CD14-positive monocyte (primary cell): ENCODE results near the gene APOO. TPM values are rescaled to one million over a fixed set of nuclear protein-coding genes. Genes with fewer than 3 reads are reported as not detected.

ENCODE experiments used
- DNase-seq, 3 donors: peaks; one replicate each; pipeline ENCODE4 v3.0.0-alpha.2; 2011 to 2022
- H2AFZ ChIP-seq: 2 replicates; pipeline ENCODE4 v1.6.0; 2012; ENCODE audit warnings: mild to moderate bottlenecking, low read depth, low read length, inconsistent platforms; ENCODE audit not compliant: insufficient read depth, poor library complexity, severe bottlenecking
- H3K27ac ChIP-seq, 2 donors: 1 replicate in 1 of 2; 2 replicates in 1 of 2; pipeline ENCODE4 v1.5.1; 2012 to 2013; ENCODE audit warnings: low read length in 2 of 2, control low read depth in 1 of 2, inconsistent platforms in 1 of 2, low read depth in 1 of 2, mild to moderate bottlenecking in 1 of 2
- H3K27me3 ChIP-seq, 2 donors: one replicate each; pipeline versions ENCODE4 v1.6.0 to v1.6.1; 2011 to 2013; ENCODE audit warnings: low read length in 2 of 2; ENCODE audit not compliant: control insufficient read depth in 2 of 2, insufficient read depth in 2 of 2
- H3K36me3 ChIP-seq, 2 donors: replicated peaks in 1 of 2; 1 replicate in 1 of 2; 2 replicates in 1 of 2; pipeline versions ENCODE4 v1.5.1 to v1.6.1; 2012 to 2013; ENCODE audit warnings: low read length in 2 of 2, control low read depth in 1 of 2, inconsistent platforms in 1 of 2, mild to moderate bottlenecking in 1 of 2; ENCODE audit not compliant: insufficient read depth in 2 of 2, control insufficient read depth in 1 of 2
- H3K4me1 ChIP-seq, 2 donors: 1 replicate in 1 of 2; 2 replicates in 1 of 2; pipeline versions ENCODE4 v1.5.1 to v1.6.1; 2012 to 2013; ENCODE audit warnings: low read length in 2 of 2, control low read depth in 1 of 2, inconsistent platforms in 1 of 2, mild to moderate bottlenecking in 1 of 2, moderate library complexity in 1 of 2; ENCODE audit not compliant: insufficient read depth in 2 of 2, control insufficient read depth in 1 of 2
- H3K4me2 ChIP-seq: replicated peaks from 2 replicates; pipeline ENCODE3; 2012; ENCODE audit warnings: low read length, moderate library complexity, mild to moderate bottlenecking; ENCODE audit not compliant: poor library complexity, severe bottlenecking; ENCODE audit errors: extremely low read depth
- H3K4me3 ChIP-seq, 3 experiments: fragments of 200-600 bp in 1 of 3; sonication (generic) in 1 of 3; replicated peaks in 1 of 3; 1 replicate in 2 of 3; 2 replicates in 1 of 3; pipeline ENCODE4 v1.5.1; 2011 to 2013; ENCODE audit warnings: low read length in 3 of 3, mild to moderate bottlenecking in 3 of 3, control low read depth in 2 of 3, low read depth in 2 of 3, inconsistent platforms in 1 of 3, moderate library complexity in 1 of 3
- H3K79me2 ChIP-seq: 2 replicates; pipeline ENCODE4 v1.6.0; 2012; ENCODE audit warnings: mild to moderate bottlenecking, control low read depth, inconsistent platforms, low read length, moderate library complexity; ENCODE audit not compliant: insufficient read depth
- H3K9ac ChIP-seq: 2 replicates; pipeline ENCODE4 v1.6.0; 2017; ENCODE audit warnings: low read length, mild to moderate bottlenecking; ENCODE audit not compliant: insufficient read depth, poor library complexity, severe bottlenecking
- H3K9me3 ChIP-seq, 2 donors: replicated peaks in 1 of 2; 1 replicate in 1 of 2; 2 replicates in 1 of 2; pipeline versions ENCODE4 v1.5.1 to v1.6.1; 2012 to 2013; ENCODE audit warnings: low read length in 2 of 2, control low read depth in 1 of 2; ENCODE audit not compliant: control insufficient read depth in 1 of 2, insufficient read depth in 1 of 2
- H4K20me1 ChIP-seq: 2 replicates; pipeline ENCODE4 v1.6.0; 2012; ENCODE audit warnings: mild to moderate bottlenecking, low read length, control low read depth, moderate library complexity; ENCODE audit not compliant: insufficient read depth
- H3K27ac Mint-ChIP-seq, 7 donors: one replicate each; pipeline ENCODE4 v1.8.0; 2020; ENCODE audit warnings: mild to moderate bottlenecking in 7 of 7, mixed read lengths in 7 of 7, moderate library complexity in 6 of 7, inconsistent platforms in 2 of 7
- H3K27me3 Mint-ChIP-seq, 3 donors: one replicate each; pipeline ENCODE4 v1.8.0; 2021 to 2022; ENCODE audit warnings: low read depth in 3 of 3, mild to moderate bottlenecking in 3 of 3, mixed read lengths in 3 of 3, moderate library complexity in 3 of 3, inconsistent platforms in 1 of 3
- H3K36me3 Mint-ChIP-seq, 2 donors: one replicate each; pipeline ENCODE4 v1.8.0; 2020; ENCODE audit warnings: mixed read lengths in 2 of 2, inconsistent platforms in 1 of 2, mild to moderate bottlenecking in 1 of 2
- H3K4me1 Mint-ChIP-seq: one replicate; pipeline ENCODE4 v1.8.0; 2020; ENCODE audit warnings: mild to moderate bottlenecking, mixed read lengths
- H3K4me3 Mint-ChIP-seq, 2 donors: one replicate each; pipeline ENCODE4 v1.8.0; 2020; ENCODE audit warnings: mild to moderate bottlenecking in 2 of 2, mixed read lengths in 2 of 2, moderate library complexity in 1 of 2
- H3K9me3 Mint-ChIP-seq, 7 donors: one replicate each; pipeline ENCODE4 v1.8.0; 2020 to 2022; ENCODE audit warnings: mixed read lengths in 7 of 7, mild to moderate bottlenecking in 6 of 7, moderate library complexity in 6 of 7, inconsistent platforms in 2 of 7
- CTCF ChIP-seq: fragments of 200-600 bp; IDR thresholded peaks from one replicate; pipeline ENCODE4 v1.8.0; 2022; ENCODE audit warnings: antibody characterized with exemption, mild to moderate bottlenecking
- WGBS: methylation state at CpG from one replicate; pipeline ENCODE4 v1.1.5; 2013; ENCODE audit warnings: missing lambda C conversion rate; ENCODE audit not compliant: insufficient coverage; 5-methylcytosine and 5-hydroxymethylcytosine counted together
- intact Hi-C, 2 donors: fragments of 100-400 bp; cut with micrococcal nuclease; formaldehyde crosslinking; loops; one replicate each; pipeline versions ENCODE4 v1.15.0 to v1.15.1; 2023
- polyA plus RNA-seq, 3 donors: library from polyadenylated mRNA; depleted of rRNA in 1 of 3; unstranded in 2 of 3; stranded (reverse) in 1 of 3; fragments of 300-500 nt in 2 of 3; fragments of >200 nt in 1 of 3; fragmentation: Illumina TruSeq in 2 of 3; gene quantifications; 1 replicate in 2 of 3; 2 replicates in 1 of 3; pipeline ENCODE4 v1.2.3, GENCODE V29; 2012 to 2021

Gene APOO
- polyA plus RNA-seq, 3 donors, result 3.3 to 8.3 (median 4.6) TPM

GRCh38 chrX:23822397-23822796 is 85.3 kb downstream of the APOO start:
- H3K4me3 ChIP-seq, result no peak overlapping the region
- H3K27ac ChIP-seq, result no peak overlapping the region
- DNase-seq, result no peak
- H3K4me1 Mint-ChIP-seq, result peaks cover 20% of the 10 kb centered on the region
- H3K36me3 ChIP-seq, result no peaks in the 10 kb centered on the region
- TF ChIP-seq CTCF, result no peak
- peaks cover 17 to 21% of the 10 kb centered on the region in 2 donors for H3K4me1 ChIP-seq
- no peak overlapping the region for H3K9ac ChIP-seq
- H3K9me3 ChIP-seq, result no peaks in the 10 kb centered on the region
- no CpG with 5 or more reads among the region's 3 CpGs for WGBS
- H3K79me2 ChIP-seq, result no peaks in the 10 kb centered on the region
- H3K27me3 ChIP-seq, result no peaks in the 10 kb centered on the region
- intact Hi-C loops, result no loop called here
- H3K27ac Mint-ChIP-seq, result no peak overlapping the region
- no peaks in the 10 kb centered on the region for H3K36me3 Mint-ChIP-seq
- no peaks in the 10 kb centered on the region for H3K9me3 Mint-ChIP-seq
- no peak overlapping the region for H2AFZ ChIP-seq
- no peak overlapping the region for H3K4me2 ChIP-seq
- peaks cover 0 to 5% (median 0%) of the 10 kb centered on the region in 3 donors for H3K27me3 Mint-ChIP-seq
- no peaks in the 10 kb centered on the region for H4K20me1 ChIP-seq
- no peak overlapping the region for H3K4me3 Mint-ChIP-seq

GRCh38 chrX:23821847-23822246 is 85.9 kb downstream of the APOO start:
- H3K4me2 ChIP-seq, result no peak overlapping the region
- TF ChIP-seq CTCF, result no peak
- H3K36me3 ChIP-seq, result no peaks in the 10 kb centered on the region
- no peak for DNase-seq
- Mint-ChIP-seq H3K27ac (no peak overlapping the region), H3K36me3 (no peaks in the 10 kb centered on the region), H3K9me3 (no peaks in the 10 kb centered on the region), H3K4me3 (no peak overlapping the region), H3K27me3 (peaks cover 0 to 1% (median 0%) of the 10 kb centered on the region in 3 donors), H3K4me1 (peaks cover 24% of the 10 kb centered on the region)
- no peak overlapping the region for H2AFZ ChIP-seq
- H3K4me1 ChIP-seq, result peaks cover 18 to 22% of the 10 kb centered on the region in 2 donors
- intact Hi-C loops, result no loop called here
- H3K27ac ChIP-seq, result no peak overlapping the region
- no peaks in the 10 kb centered on the region for H4K20me1 ChIP-seq
- no peak overlapping the region for H3K9ac ChIP-seq
- H3K9me3 ChIP-seq, result no peaks in the 10 kb centered on the region
- no peaks in the 10 kb centered on the region for H3K79me2 ChIP-seq
- H3K27me3 ChIP-seq, result no peaks in the 10 kb centered on the region
- H3K4me3 ChIP-seq, result no peak overlapping the region
- no CpG with 5 or more reads among the region's 2 CpGs for WGBS
